Measurements from ENCODE around the gene CPPED1.
A peak's percentile ranks its signal among the peaks of the same experiment; 100 is the strongest.
"Not testable (repeated sequence)": the region's sequence is repeated elsewhere in the genome, so short reads cannot be mapped to it uniquely, and the experiment has no call there.

The CPPED1 gene

DNA sequence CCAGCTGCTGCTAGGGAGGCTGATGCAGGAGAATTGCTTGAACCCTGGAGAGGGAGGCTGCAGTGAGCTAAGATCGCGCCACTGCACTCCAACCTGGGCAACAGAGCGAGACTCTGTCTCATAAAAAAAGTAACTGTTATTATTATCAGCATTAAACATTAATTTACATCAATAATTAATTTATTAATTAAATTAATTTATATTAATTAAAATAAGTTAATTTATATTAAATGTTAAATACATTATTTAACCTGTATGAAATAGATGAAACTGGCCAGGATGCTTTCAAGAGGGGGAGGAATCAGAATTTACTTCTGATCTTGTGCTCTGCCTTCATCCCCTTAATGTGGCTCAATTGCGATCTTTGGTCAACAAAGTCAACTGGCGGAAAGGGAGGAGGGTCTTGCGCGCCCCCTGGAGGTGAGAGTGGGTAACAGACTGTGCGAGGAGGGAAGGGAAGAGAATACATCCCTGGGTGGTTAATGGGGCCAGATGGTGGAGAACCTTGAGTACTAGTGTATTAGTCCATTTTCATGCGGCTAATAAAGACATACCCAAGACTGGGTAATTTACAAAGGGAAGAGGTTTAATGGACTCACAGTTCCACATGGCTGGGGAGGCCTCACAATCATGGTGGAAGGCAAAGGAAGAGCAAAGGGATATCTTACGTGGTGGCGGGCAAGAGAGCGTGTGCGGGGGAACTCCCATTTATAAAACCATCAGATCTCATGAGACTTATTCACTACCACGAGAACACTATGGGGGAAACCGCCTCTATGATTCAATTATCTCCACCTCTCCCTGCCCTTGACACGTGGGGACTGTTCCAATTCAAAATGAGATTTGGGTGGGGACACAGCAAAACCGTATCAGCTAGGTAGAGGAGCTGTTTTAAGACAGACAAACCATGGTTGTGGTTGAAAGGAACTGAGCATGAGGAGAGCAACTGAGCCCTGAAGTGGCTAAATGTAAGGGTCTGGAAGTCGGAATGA lies 15.7 kb upstream of the CPPED1 start:
- H3K27me3 ChIP-seq (ENCODE audit: control insufficient read depth, low read length) = peaks cover 5% of the 10 kb centered on the region; the same call in 1 of the 2 replicates
- H3K9me2 ChIP-seq (replicated peaks; ENCODE audit: control insufficient read depth, low read length) = no peaks in the 10 kb centered on the region
- no peak overlapping the region for H3K27ac ChIP-seq (ENCODE audit: low read depth, low read length)
- H3F3A ChIP-seq (ENCODE audit: control insufficient read depth, insufficient read depth) = no peaks in the 10 kb centered on the region
- no peak overlapping the region for H3K4me2 ChIP-seq (ENCODE audit: low read length)
- H3K4me1 ChIP-seq (ENCODE audit: control insufficient read depth, low read length) = peaks cover 8% of the 10 kb centered on the region
- no peaks in the 10 kb centered on the region for H3K79me2 ChIP-seq (ENCODE audit: control insufficient read depth, low read length)
- TF ChIP-seq CTCF (IDR thresholded peaks at IDR 0.05; ENCODE audit: low read depth, low read length, poor library complexity, severe bottlenecking) = peak; percentile 84
- no peak for TF ChIP-seq EZH2phosphoT487 (IDR thresholded peaks at IDR 0.05; ENCODE audit: borderline replicate concordance, low read length)
- H3K4me3 ChIP-seq (ENCODE audit: low read length) = no peak overlapping the region
- H3K36me3 ChIP-seq (ENCODE audit: control insufficient read depth, low read length) = no peaks in the 10 kb centered on the region
- no peaks in the 10 kb centered on the region for H3K9me3 ChIP-seq (ENCODE audit: control insufficient read depth, insufficient read depth, low read length)
- H4K20me1 ChIP-seq (ENCODE audit: control insufficient read depth, insufficient read depth, low read depth, low read length) = no peaks in the 10 kb centered on the region

GRCh38 chr16:12818326-12818725 lies 14.6 kb upstream of the CPPED1 start:
- peaks cover 8% of the 10 kb centered on the region for H3K4me1 ChIP-seq (ENCODE audit: control insufficient read depth, low read length)
- no peak overlapping the region for H3K4me2 ChIP-seq (ENCODE audit: low read length)
- no peaks in the 10 kb centered on the region for H3K79me2 ChIP-seq (ENCODE audit: control insufficient read depth, low read length)
- H3K4me3 ChIP-seq (ENCODE audit: low read length) = no peak overlapping the region
- no peak for TF ChIP-seq CTCF (IDR thresholded peaks at IDR 0.05; ENCODE audit: low read depth, low read length, poor library complexity, severe bottlenecking)
- no peak for TF ChIP-seq EZH2phosphoT487 (IDR thresholded peaks at IDR 0.05; ENCODE audit: borderline replicate concordance, low read length)
- H3F3A ChIP-seq (ENCODE audit: control insufficient read depth, insufficient read depth) = no peaks in the 10 kb centered on the region
- peaks cover 3% of the 10 kb centered on the region; the same call in 1 of the 2 replicates for H3K27me3 ChIP-seq (ENCODE audit: control insufficient read depth, low read length)
- H3K36me3 ChIP-seq (ENCODE audit: control insufficient read depth, low read length) = no peaks in the 10 kb centered on the region
- H3K27ac ChIP-seq (ENCODE audit: low read depth, low read length) = no peak overlapping the region
- H4K20me1 ChIP-seq (ENCODE audit: control insufficient read depth, insufficient read depth, low read depth, low read length) = no peaks in the 10 kb centered on the region
- H3K9me3 ChIP-seq (ENCODE audit: control insufficient read depth, insufficient read depth, low read length) = no peaks in the 10 kb centered on the region
- H3K9me2 ChIP-seq (replicated peaks; ENCODE audit: control insufficient read depth, low read length) = no peaks in the 10 kb centered on the region

DNA sequence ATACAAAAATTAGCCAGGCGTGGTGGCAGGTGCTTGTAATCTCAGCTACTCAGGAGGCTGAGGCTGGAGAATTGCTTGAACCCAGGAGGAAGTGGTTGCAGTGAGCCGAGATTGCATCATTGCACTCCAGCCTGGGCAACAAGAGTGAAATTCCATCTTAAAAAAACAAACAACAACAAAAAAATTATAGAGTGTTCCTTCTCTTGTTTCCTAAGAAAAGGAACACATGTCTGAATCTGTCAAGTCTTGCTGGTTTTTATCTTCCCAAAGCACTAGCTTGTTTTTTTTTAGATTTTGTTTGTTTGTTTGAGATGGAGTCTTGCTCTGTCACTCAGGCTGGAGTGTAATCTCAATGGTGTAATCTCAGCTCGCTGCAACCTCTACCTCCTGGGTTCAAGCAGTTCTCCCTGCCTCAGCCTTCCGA lies 13.1 kb upstream of the CPPED1 start:
- H3K9me2 ChIP-seq (replicated peaks; ENCODE audit: control insufficient read depth, low read length); H3K27me3 ChIP-seq (ENCODE audit: control insufficient read depth, low read length); H3F3A ChIP-seq (ENCODE audit: control insufficient read depth, insufficient read depth); H4K20me1 ChIP-seq (ENCODE audit: control insufficient read depth, insufficient read depth, low read depth, low read length); H3K4me1 ChIP-seq (ENCODE audit: control insufficient read depth, low read length); H3K36me3 ChIP-seq (ENCODE audit: control insufficient read depth, low read length); H3K9me3 ChIP-seq (ENCODE audit: control insufficient read depth, insufficient read depth, low read length); H3K4me2 ChIP-seq (ENCODE audit: low read length); H3K4me3 ChIP-seq (ENCODE audit: low read length); H3K79me2 ChIP-seq (ENCODE audit: control insufficient read depth, low read length); H3K27ac ChIP-seq (ENCODE audit: low read depth, low read length): not testable (repeated sequence)

DNA sequence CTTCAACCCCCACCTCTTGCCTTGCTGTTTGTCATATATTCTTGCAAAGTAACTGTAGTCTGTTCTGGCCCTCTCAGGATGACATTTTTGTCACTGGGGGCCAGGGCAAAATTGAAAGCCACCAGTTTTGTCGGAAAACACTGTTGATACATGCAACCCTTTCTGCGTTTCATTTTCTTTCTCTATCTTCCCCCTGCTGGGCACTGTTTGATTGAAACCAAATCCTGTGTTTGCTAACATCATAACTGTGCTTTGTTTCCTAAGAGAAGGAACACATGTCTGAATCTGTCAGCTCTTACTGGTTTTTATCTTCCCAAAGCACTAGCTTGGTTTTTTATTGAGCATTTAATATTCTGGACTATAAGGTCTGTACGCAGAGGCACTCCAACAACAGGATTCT lies 11.7 kb upstream of the CPPED1 start:
- no peaks in the 10 kb centered on the region for H3K9me2 ChIP-seq (replicated peaks; ENCODE audit: control insufficient read depth, low read length)
- no peak overlapping the region for H3K4me2 ChIP-seq (ENCODE audit: low read length)

GRCh38 chr16:12813734-12814133 lies 10.0 kb upstream of the CPPED1 start:
- H3K4me1 ChIP-seq (ENCODE audit: control insufficient read depth, low read length); H3K9me3 ChIP-seq (ENCODE audit: control insufficient read depth, insufficient read depth, low read length); H3K9me2 ChIP-seq (replicated peaks; ENCODE audit: control insufficient read depth, low read length); H3K27ac ChIP-seq (ENCODE audit: low read depth, low read length); H4K20me1 ChIP-seq (ENCODE audit: control insufficient read depth, insufficient read depth, low read depth, low read length); H3F3A ChIP-seq (ENCODE audit: control insufficient read depth, insufficient read depth); H3K36me3 ChIP-seq (ENCODE audit: control insufficient read depth, low read length); H3K27me3 ChIP-seq (ENCODE audit: control insufficient read depth, low read length); H3K4me3 ChIP-seq (ENCODE audit: low read length); H3K79me2 ChIP-seq (ENCODE audit: control insufficient read depth, low read length); H3K4me2 ChIP-seq (ENCODE audit: low read length): not testable (repeated sequence)

More for the DNA sequence above, 11.7 kb upstream of the CPPED1 start:
- no peaks in the 10 kb centered on the region for H3K27me3 ChIP-seq (ENCODE audit: control insufficient read depth, low read length)
- no peak for TF ChIP-seq EZH2phosphoT487 (IDR thresholded peaks at IDR 0.05; ENCODE audit: borderline replicate concordance, low read length)
- TF ChIP-seq CTCF (IDR thresholded peaks at IDR 0.05; ENCODE audit: low read depth, low read length, poor library complexity, severe bottlenecking) = no peak
- no peaks in the 10 kb centered on the region for H3K9me3 ChIP-seq (ENCODE audit: control insufficient read depth, insufficient read depth, low read length)
- H3K4me1 ChIP-seq (ENCODE audit: control insufficient read depth, low read length) = peaks cover 8% of the 10 kb centered on the region
- no peaks in the 10 kb centered on the region for H3F3A ChIP-seq (ENCODE audit: control insufficient read depth, insufficient read depth)
- H3K36me3 ChIP-seq (ENCODE audit: control insufficient read depth, low read length) = no peaks in the 10 kb centered on the region
- H4K20me1 ChIP-seq (ENCODE audit: control insufficient read depth, insufficient read depth, low read depth, low read length) = no peaks in the 10 kb centered on the region
- H3K79me2 ChIP-seq (ENCODE audit: control insufficient read depth, low read length) = no peaks in the 10 kb centered on the region
- no peak overlapping the region for H3K27ac ChIP-seq (ENCODE audit: low read depth, low read length)
- no peak overlapping the region for H3K4me3 ChIP-seq (ENCODE audit: low read length)
